Thyroid gland (tissue), 4 donors: ENCODE data around the gene PXDN.

ENCODE experiments used
- CTCF ChIP-seq, 6 experiments: fragments of 200-600 bp in 3 of 6; fragments of 450-650 bp in 3 of 6; sonication (generic) in 3 of 6; IDR thresholded peaks; one replicate each; pipeline ENCODE4 v1.5.1; 2016 to 2019; ENCODE audit warnings: antibody characterized with exemption in 6 of 6, mild to moderate bottlenecking in 2 of 6, inconsistent platforms in 1 of 6, moderate library complexity in 1 of 6
- POLR2A ChIP-seq, 2 donors: fragments of 450-650 bp; IDR thresholded peaks; one replicate each; pipeline ENCODE4 v1.6.1; 2017; ENCODE audit warnings: antibody characterized with exemption in 2 of 2, mild to moderate bottlenecking in 2 of 2, moderate library complexity in 1 of 2

GRCh38 chr2:1653956-1654695, 90.2 kb downstream of the PXDN start:
- TF ChIP-seq CTCF (IDR thresholded peaks at IDR 0.05) (no peak), POLR2A (IDR thresholded peaks at IDR 0.05) (no peak)
